Colonic mucosa (tissue), 2 donors: Measurements from ENCODE around the gene ADAMTS17. TPM values are rescaled to one million over a fixed set of nuclear protein-coding genes. Genes with fewer than 3 reads are reported as not detected.

Experiments
- total RNA-seq, 2 donors: library from RNA; stranded (reverse); fragmentation: NEBNext Ultra II Directional in 1 of 2; extraction: Animal tissue kit (Norgen Biotek cat#: 25700) in 1 of 2; gene quantifications; one replicate each; pipeline ENCODE4 v1.2.1, GENCODE V29; 2021
- donor health status: DM: no; HTN: no; CAD: no.
- donor health status: DM: no; HTN: no; CAD: no.

The ADAMTS17 gene
- total RNA-seq, 2 donors from 2014 or later = 4.2 to 8.3 TPM

Other genes starting within 250 kb of the ADAMTS17 start
- under 1 TPM in 1 of 2 donors, not detected in 1; 0.12 TPM for gene CERS3, start 187.0 kb upstream of the ADAMTS17 start, total RNA-seq